Mucosa of rectum (tissue), 2 donors: ENCODE measurements around the gene OR56A1.

Experiments used
- H3K27ac ChIP-seq, 2 donors: one replicate each; pipeline ENCODE4 v1.7.0; 2013; ENCODE audit warnings: inconsistent platforms in 2 of 2, low read depth in 2 of 2, low read length in 2 of 2
- H3K27me3 ChIP-seq, 2 donors: one replicate each; pipeline ENCODE4 v1.7.0; 2013; ENCODE audit warnings: low read length in 2 of 2; ENCODE audit not compliant: control insufficient read depth in 2 of 2, insufficient read depth in 2 of 2
- H3K36me3 ChIP-seq, 2 donors: one replicate each; pipeline ENCODE4 v1.7.0; 2013; ENCODE audit warnings: low read length in 2 of 2; ENCODE audit not compliant: control insufficient read depth in 2 of 2, insufficient read depth in 2 of 2
- H3K4me1 ChIP-seq, 2 donors: one replicate each; pipeline ENCODE4 v1.7.0; 2013; ENCODE audit warnings: low read length in 2 of 2, mild to moderate bottlenecking in 1 of 2; ENCODE audit not compliant: control insufficient read depth in 2 of 2, insufficient read depth in 2 of 2
- H3K4me3 ChIP-seq, 2 donors: one replicate each; pipeline ENCODE4 v1.7.0; 2013; ENCODE audit warnings: low read length in 2 of 2
- H3K9ac ChIP-seq, 2 donors: one replicate each; pipeline ENCODE4 v1.7.0; 2013; ENCODE audit warnings: low read length in 2 of 2, low read depth in 1 of 2, mild to moderate bottlenecking in 1 of 2
- H3K9me3 ChIP-seq, 2 donors: one replicate each; pipeline ENCODE4 v1.7.0; 2013; ENCODE audit warnings: low read length in 2 of 2; ENCODE audit not compliant: control insufficient read depth in 2 of 2
- donor health status: healthy.
- donor health status: Normal muscosa, but diverticular disease.

Gene OR56A1

GRCh38 chr11:6040874-6041273, 10.3 kb upstream of the OR56A1 start:
- no peaks in the 10 kb centered on the region for H3K36me3 ChIP-seq
- no peaks in the 10 kb centered on the region for H3K27me3 ChIP-seq
- no peak overlapping the region for H3K9ac ChIP-seq
- H3K27ac ChIP-seq: no peak overlapping the region
- H3K9me3 ChIP-seq: no peaks in the 10 kb centered on the region
- no peak overlapping the region for H3K4me3 ChIP-seq
- no peaks in the 10 kb centered on the region for H3K4me1 ChIP-seq

DNA sequence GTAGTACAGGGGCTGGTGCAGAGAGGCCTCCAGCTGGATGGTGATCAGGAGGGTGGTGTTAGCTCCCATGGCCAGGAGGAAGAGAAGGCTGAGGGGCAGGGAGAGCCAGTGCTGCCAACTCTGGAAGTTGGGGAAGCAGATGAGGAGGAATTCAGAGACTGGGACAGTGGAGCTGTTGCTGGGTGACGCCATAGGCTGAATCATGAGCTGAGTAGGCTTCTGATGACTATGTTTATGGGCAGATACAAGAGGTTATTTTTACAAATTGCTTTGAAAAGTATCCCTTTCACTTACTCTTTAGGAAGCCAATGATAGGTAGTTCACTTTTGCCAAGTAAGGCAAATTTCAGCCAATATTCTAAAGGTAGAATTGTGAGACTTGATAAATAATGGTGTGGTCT, 3.1 kb downstream of the OR56A1 start:
- no peaks in the 10 kb centered on the region for H3K36me3 ChIP-seq
- no peak overlapping the region for H3K9ac ChIP-seq
- H3K9me3 ChIP-seq: no peaks in the 10 kb centered on the region
- H3K27me3 ChIP-seq: no peaks in the 10 kb centered on the region
- no peak overlapping the region for H3K4me3 ChIP-seq
- H3K4me1 ChIP-seq: no peaks in the 10 kb centered on the region
- H3K27ac ChIP-seq: no peak overlapping the region

DNA sequence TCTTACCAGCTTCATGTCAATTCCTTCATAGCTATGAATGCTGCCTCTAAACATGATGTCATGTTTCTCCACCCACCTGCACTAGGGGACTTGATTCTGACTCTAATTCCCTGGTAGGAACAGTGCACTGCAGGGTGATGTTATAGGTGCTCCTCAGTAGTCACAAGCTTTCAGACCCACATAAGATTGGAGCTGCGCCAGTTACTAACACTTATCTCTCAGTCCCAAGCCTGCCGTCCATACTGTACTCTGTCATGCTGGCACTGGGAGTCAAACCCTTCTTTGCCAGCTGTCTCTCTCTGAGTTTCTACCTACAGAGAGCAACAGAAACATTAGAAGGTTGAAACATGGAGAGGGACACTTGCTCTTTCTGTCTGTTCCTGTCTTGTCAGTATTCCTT, 5.5 kb downstream of the OR56A1 start:
- Histone ChIP-seq H3K27me3 (no peaks in the 10 kb centered on the region), H3K4me3 (no peak overlapping the region), H3K9me3 (no peaks in the 10 kb centered on the region), H3K36me3 (no peaks in the 10 kb centered on the region), H3K9ac (no peak overlapping the region), H3K27ac (no peak overlapping the region), H3K4me1 (no peaks in the 10 kb centered on the region)

- no peak overlapping the region for H3K4me3 ChIP-seq
- no peak overlapping the region for H3K9ac ChIP-seq
- H3K27ac ChIP-seq: no peak overlapping the region
- H3K36me3 ChIP-seq: no peaks in the 10 kb centered on the region
- H3K4me1 ChIP-seq: no peaks in the 10 kb centered on the region
- no peaks in the 10 kb centered on the region for H3K27me3 ChIP-seq
- H3K9me3 ChIP-seq: no peaks in the 10 kb centered on the region
These were observed 7.6 kb downstream of the OR56A1 start for GRCh38 chr11:6022956-6023355.

GRCh38 chr11:6013042-6013441, 17.5 kb downstream of the OR56A1 start:
- Histone ChIP-seq H3K9ac (no peak overlapping the region), H3K4me1 (no peaks in the 10 kb centered on the region), H3K4me3 (no peak overlapping the region), H3K9me3 (no peaks in the 10 kb centered on the region), H3K27me3 (no peaks in the 10 kb centered on the region), H3K36me3 (no peaks in the 10 kb centered on the region), H3K27ac (no peak overlapping the region)

- no peak overlapping the region for H3K4me3 ChIP-seq
These were observed 18.4 kb downstream of the OR56A1 start for GRCh38 chr11:6012035-6012668.

GRCh38 chr11:6006846-6007245, 23.7 kb downstream of the OR56A1 start, which contains the start of gene OR56A4:
Gene OR56A4 (minus strand): TSS chr11:6006946. CDS start chr11:6002992, 3,954 bp downstream.
- no peak within 1 kb of the TSS for H3K9ac ChIP-seq
- H3K27ac ChIP-seq: no peak within 1 kb of the TSS
- H3K9me3 ChIP-seq: no peaks in the 10 kb centered on the region
- H3K4me1 ChIP-seq: no peaks in the 10 kb centered on the region
- H3K27me3 ChIP-seq: no peaks in the 10 kb centered on the region
- H3K4me3 ChIP-seq: no peak within 1 kb of the TSS
- H3K36me3 ChIP-seq: no peaks in the 10 kb centered on the region

More at GRCh38 chr11:6012035-6012668, 18.4 kb downstream of the OR56A1 start:
- H3K4me1 ChIP-seq: no peaks in the 10 kb centered on the region
- H3K36me3 ChIP-seq: no peaks in the 10 kb centered on the region
- H3K9me3 ChIP-seq: no peaks in the 10 kb centered on the region
- no peak overlapping the region for H3K9ac ChIP-seq
- no peak overlapping the region for H3K27ac ChIP-seq
- H3K27me3 ChIP-seq: no peaks in the 10 kb centered on the region

DNA sequence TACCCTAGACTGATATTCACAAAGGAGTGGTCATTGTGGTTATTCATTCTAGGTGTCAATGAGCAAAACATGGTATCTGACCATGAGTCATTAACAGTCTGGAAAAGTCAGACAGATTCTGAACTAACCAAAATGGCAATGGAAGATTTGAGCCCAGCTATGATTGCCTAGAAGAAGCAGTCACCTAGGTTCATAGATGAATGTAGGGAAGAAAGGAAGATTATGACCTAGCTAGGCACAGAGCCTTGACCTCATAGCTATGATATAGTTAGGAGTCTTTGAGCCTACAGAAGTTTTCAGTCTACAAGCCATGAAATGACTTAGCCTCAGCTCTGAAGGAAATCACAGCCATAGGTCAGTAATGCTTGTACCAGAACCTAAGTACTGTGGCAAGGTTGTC, 24.2 kb downstream of the OR56A1 start:
- no peaks in the 10 kb centered on the region for H3K9me3 ChIP-seq
- H3K4me1 ChIP-seq: no peaks in the 10 kb centered on the region

DNA sequence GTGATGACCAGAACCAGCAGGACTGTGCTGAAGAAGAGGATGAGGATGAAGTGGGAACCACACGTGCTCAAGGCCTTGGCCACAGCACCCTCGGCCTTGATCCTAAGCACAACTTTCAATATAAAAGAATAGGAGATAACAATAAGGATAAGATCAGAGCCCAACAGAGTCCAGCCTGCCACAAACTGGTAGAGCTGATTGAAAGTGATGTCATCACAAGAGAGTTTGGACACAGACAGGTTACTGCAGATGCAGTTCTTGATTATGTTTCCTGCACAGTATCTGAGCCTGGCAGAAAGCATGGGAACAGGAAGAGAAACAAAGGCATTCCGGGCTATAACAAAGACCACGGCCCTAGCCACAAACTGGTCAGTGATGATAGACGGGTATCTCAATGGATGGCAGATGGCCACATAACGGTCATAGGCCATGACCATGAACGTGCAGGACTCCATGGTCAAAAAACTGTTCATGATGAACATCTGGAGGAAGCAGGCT, 28.3 kb downstream of the OR56A1 start:
- Histone ChIP-seq H3K27me3 (no peaks in the 10 kb centered on the region), H3K4me3 (no peak overlapping the region), H3K4me1 (no peaks in the 10 kb centered on the region), H3K27ac (no peak overlapping the region), H3K9ac (no peak overlapping the region), H3K9me3 (no peaks in the 10 kb centered on the region), H3K36me3 (no peaks in the 10 kb centered on the region)

More for the DNA sequence above, 24.2 kb downstream of the OR56A1 start:
- no peak overlapping the region for H3K4me3 ChIP-seq
- H3K27ac ChIP-seq: no peak overlapping the region
- H3K9ac ChIP-seq: no peak overlapping the region
- H3K36me3 ChIP-seq: no peaks in the 10 kb centered on the region
- H3K27me3 ChIP-seq: no peaks in the 10 kb centered on the region

DNA sequence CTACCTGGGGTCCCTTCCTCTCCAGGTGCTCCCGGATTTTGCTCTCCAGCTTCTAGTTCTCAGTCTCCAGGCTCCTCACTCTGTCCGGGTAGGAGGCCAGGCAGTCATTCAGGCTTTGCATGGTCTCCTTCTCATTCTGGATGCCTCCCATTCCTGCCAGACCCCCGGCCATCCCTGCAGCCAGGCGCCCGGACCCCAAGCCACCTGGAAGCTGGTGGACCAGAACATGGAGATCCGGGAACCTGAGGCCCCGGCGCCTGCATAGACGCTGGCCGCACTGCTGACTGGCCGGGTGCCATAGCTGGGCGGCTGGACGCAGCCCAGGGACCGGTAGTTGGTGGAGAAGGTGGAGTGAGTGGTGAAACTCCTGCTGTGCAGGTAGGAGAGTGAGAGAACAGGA, 35.8 kb downstream of the OR56A1 start:
- H3K9me3 ChIP-seq: no peaks in the 10 kb centered on the region
- no peak overlapping the region for H3K9ac ChIP-seq
- H3K4me1 ChIP-seq: no peaks in the 10 kb centered on the region
- no peak overlapping the region for H3K27ac ChIP-seq
- H3K4me3 ChIP-seq: no peak overlapping the region
- H3K36me3 ChIP-seq: no peaks in the 10 kb centered on the region
- no peaks in the 10 kb centered on the region for H3K27me3 ChIP-seq
